Vagina (tissue), 2 donors: Measurements from ENCODE around the gene PIEZO2.

ENCODE experiments used
- CTCF ChIP-seq, 3 experiments: fragments of 450-650 bp in 2 of 3; fragments of 200-600 bp in 1 of 3; sonication (generic) in 1 of 3; IDR thresholded peaks; one replicate each; pipeline ENCODE4 v1.5.1; 2017 to 2019; ENCODE audit warnings: antibody characterized with exemption in 3 of 3, mild to moderate bottlenecking in 2 of 3, moderate library complexity in 2 of 3
- POLR2A ChIP-seq, 2 donors: fragments of 450-650 bp; IDR thresholded peaks; one replicate each; pipeline ENCODE4 v1.6.1; 2017; ENCODE audit warnings: antibody characterized with exemption in 2 of 2, mild to moderate bottlenecking in 2 of 2, moderate library complexity in 2 of 2
- POLR2AphosphoS5 ChIP-seq, 2 donors: sonication (generic); formaldehyde crosslinking; IDR thresholded peaks; one replicate each; pipeline ENCODE4 v1.9.0; 2017; ENCODE audit warnings: antibody characterized with exemption in 2 of 2, mild to moderate bottlenecking in 2 of 2, low read depth in 1 of 2; ENCODE audit not compliant: insufficient read depth in 1 of 2

DNA sequence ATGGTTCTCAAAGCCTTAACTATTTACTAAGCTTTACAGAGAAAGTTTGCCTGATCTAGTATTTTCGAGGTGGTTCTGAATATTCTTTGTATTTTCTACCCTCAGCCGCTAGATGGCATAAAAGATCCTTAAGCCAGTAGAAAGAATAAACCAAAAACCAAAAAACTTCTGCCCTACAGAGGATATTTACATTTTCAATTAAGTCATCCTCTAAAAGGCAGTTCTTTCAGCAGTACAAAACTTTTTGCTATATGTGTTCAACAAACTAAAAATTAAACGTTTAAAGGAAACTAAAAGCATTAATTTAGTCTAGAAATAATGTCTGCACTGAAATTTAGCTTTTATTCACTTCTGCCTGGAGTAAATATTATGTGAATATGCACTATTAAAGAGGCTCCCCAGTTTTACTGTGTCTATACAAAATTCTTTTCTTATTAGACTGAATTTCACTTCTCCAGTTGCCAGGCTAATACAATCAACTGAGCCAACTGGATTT is 297.5 kb downstream of the PIEZO2 start:
- peak; percentile 53 to 78 (median 66) for TF ChIP-seq CTCF (IDR thresholded peaks at IDR 0.05)
- TF ChIP-seq POLR2AphosphoS5 (IDR thresholded peaks at IDR 0.05; ENCODE audit: insufficient read depth in 1 of 2, low read depth in 1 of 2): no peak
- no peak for TF ChIP-seq POLR2A (IDR thresholded peaks at IDR 0.05)
